ENCODE results near the gene MIEN1.

GRCh38 chr17:39729280-39729851, 966 bp downstream of the MIEN1 start:
- TF ChIP-seq YY1 (IDR thresholded peaks at IDR 0.05; ENCODE audit: insufficient read depth, insufficient read length) (no peak), SUZ12 (IDR thresholded peaks at IDR 0.05; ENCODE audit: extremely low read depth, insufficient read depth, insufficient read length) (no peak)
